DMS 273 (cell line): ENCODE measurements around the gene CFHR2.
A peak's percentile ranks its signal among the peaks of the same experiment; 100 is the strongest.
"Not testable (repeated sequence)": the region's sequence is repeated elsewhere in the genome, so short reads cannot be mapped to it uniquely, and the experiment has no call there.

Source experiments
- DNase-seq: peaks from one replicate; lab custom pipeline; 2025; ENCODE audit not compliant: unreplicated experiment; lab: John Stamatoyannopoulos, UW

Gene CFHR2

GRCh38 chr1:196943568-196943967 lies at the start of gene CFHR2:
Gene CFHR2 (plus strand): TSS chr1:196943738. CDS start chr1:196943881, 143 bp downstream.
- DNase-seq, result not testable (repeated sequence)

- no peak for DNase-seq
These were observed 47.2 kb upstream of the CFHR2 start for GRCh38 chr1:196896355-196896754.

- DNase-seq, result no peak
These were observed 46.2 kb upstream of the CFHR2 start for GRCh38 chr1:196897158-196897828.

GRCh38 chr1:196902344-196902743 lies 41.2 kb upstream of the CFHR2 start:
- DNase-seq, result peak; percentile 22

GRCh38 chr1:196910215-196910614 lies 33.3 kb upstream of the CFHR2 start:
- peak; percentile 27 for DNase-seq

- not testable (repeated sequence) for DNase-seq
These were observed 31.3 kb upstream of the CFHR2 start for GRCh38 chr1:196912283-196912682.

GRCh38 chr1:196926839-196927238 lies 16.7 kb upstream of the CFHR2 start:
- not testable (repeated sequence) for DNase-seq

- not testable (repeated sequence) for DNase-seq
These were observed 10.7 kb upstream of the CFHR2 start for GRCh38 chr1:196932853-196933252.

- no peak for DNase-seq
These were observed 9.9 kb upstream of the CFHR2 start for GRCh38 chr1:196933531-196934189.

GRCh38 chr1:196941474-196941873 lies 2.1 kb upstream of the CFHR2 start:
- not testable (repeated sequence) for DNase-seq

GRCh38 chr1:196951711-196952394 lies 8.3 kb downstream of the CFHR2 start:
- DNase-seq, result no peak

GRCh38 chr1:196954778-196955177 lies 11.2 kb downstream of the CFHR2 start:
- no peak for DNase-seq

- no peak for DNase-seq
These were observed 12.4 kb downstream of the CFHR2 start for GRCh38 chr1:196955926-196956325.

- DNase-seq, result no peak
These were observed 17.3 kb downstream of the CFHR2 start for GRCh38 chr1:196960854-196961253.

GRCh38 chr1:196970182-196970581 lies 26.6 kb downstream of the CFHR2 start:
- DNase-seq, result no peak

- no peak for DNase-seq
These were observed 32.7 kb downstream of the CFHR2 start for GRCh38 chr1:196976278-196976677.

- no peak for DNase-seq
These were observed 33.7 kb downstream of the CFHR2 start, which contains the start of gene CFHR5 for GRCh38 chr1:196977278-196977677. Gene CFHR5 (plus strand): TSS chr1:196977556. CDS start chr1:196977665, 109 bp downstream.

- DNase-seq, result no peak
These were observed 37.3 kb downstream of the CFHR2 start for GRCh38 chr1:196980859-196981258.

- DNase-seq, result not testable (repeated sequence)
These were observed 38.7 kb downstream of the CFHR2 start for GRCh38 chr1:196982247-196982646.

GRCh38 chr1:196991919-196992651 lies 48.5 kb downstream of the CFHR2 start:
- DNase-seq, result not testable (repeated sequence)

- DNase-seq, result no peak
These were observed 50.4 kb downstream of the CFHR2 start for GRCh38 chr1:196993916-196994315.
